IMR-90 (cell line): ENCODE data around the gene TRIM2. TPM values are rescaled to one million over a fixed set of nuclear protein-coding genes. Genes with fewer than 3 reads are reported as not detected.

ENCODE experiments used
- ATAC-seq: fragments of 200-7000 bp; cut with Tn5 transposase; 2 replicates; pipeline ENCODE4 v1.9.1; 2020; ENCODE audit warnings: low read depth, mild to moderate bottlenecking, moderate library complexity
- BruUV-seq: library from RNA; stranded (reverse); fragments of 400-500 nt; replicated peaks from 2 replicates; lab custom pipeline; 2021; lab: Mats Ljungman, UMichigan
- CTCF ChIA-PET: fragments of 300-600 bp; formaldehyde crosslinking; extraction: SDS; loops from one replicate; lab custom pipeline; 2021; ENCODE audit warnings: antibody characterized with exemption; lab: Yijun Ruan, JAX
- POLR2A ChIA-PET: fragments of 300-600 bp; sonication (Branson Sonifier 250); formaldehyde crosslinking; loops from one replicate; lab custom pipeline; 2022; ENCODE audit warnings: antibody characterized with exemption; ENCODE audit not compliant: unreplicated experiment; lab: Charles Lee
- DNase-seq: peaks from one replicate; pipeline ENCODE4 v3.0.0; 2013
- H2AFZ ChIP-seq: replicated peaks from 2 replicates; pipeline ENCODE3; 2013; ENCODE audit warnings: low read length, mild to moderate bottlenecking; ENCODE audit not compliant: poor library complexity
- H2AK5ac ChIP-seq: 2 replicates; pipeline ENCODE4 v1.6.1; 2013; ENCODE audit warnings: low read depth, low read length, inconsistent platforms
- H2AK9ac ChIP-seq: replicated peaks from 2 replicates; pipeline ENCODE3; 2013; ENCODE audit warnings: mild to moderate bottlenecking, low read depth, low read length, moderate library complexity; ENCODE audit not compliant: poor library complexity
- H2BK120ac ChIP-seq: 2 replicates; pipeline ENCODE4 v1.6.1; 2013; ENCODE audit warnings: low read depth, low read length, inconsistent platforms
- H2BK15ac ChIP-seq: 3 replicates; pipeline ENCODE4 v1.6.1; 2013; ENCODE audit warnings: low read depth, low read length, inconsistent platforms
- H2BK20ac ChIP-seq: 2 replicates; pipeline ENCODE4 v1.6.1; 2013; ENCODE audit warnings: low read depth, mild to moderate bottlenecking, inconsistent platforms, low read length, moderate library complexity
- H2BK5ac ChIP-seq: 2 replicates; pipeline ENCODE4 v1.6.1; 2013; ENCODE audit warnings: mild to moderate bottlenecking, low read depth, low read length, inconsistent platforms; ENCODE audit not compliant: poor library complexity, severe bottlenecking
- H3K14ac ChIP-seq: replicated peaks from 2 replicates; pipeline ENCODE4 v1.6.1; 2013; ENCODE audit warnings: low read depth, low read length, inconsistent platforms
- H3K18ac ChIP-seq: 2 replicates; pipeline ENCODE4 v1.6.1; 2013; ENCODE audit warnings: low read depth, low read length, control low read depth
- H3K23ac ChIP-seq: 2 replicates; pipeline ENCODE4 v1.6.1; 2013; ENCODE audit warnings: low read depth, low read length, inconsistent platforms
- H3K27ac ChIP-seq: 2 replicates; pipeline ENCODE4 v1.5.1; 2013; ENCODE audit warnings: mild to moderate bottlenecking, control low read depth, low read length; ENCODE audit not compliant: insufficient read depth
- H3K27me3 ChIP-seq: 2 replicates; pipeline ENCODE4 v1.6.1; 2013; ENCODE audit warnings: low read length; ENCODE audit not compliant: control insufficient read depth, insufficient read depth
- H3K36me3 ChIP-seq: 2 replicates; pipeline ENCODE4 v1.6.1; 2013; ENCODE audit warnings: low read length, mixed read lengths; ENCODE audit not compliant: control insufficient read depth, insufficient read depth
- H3K4ac ChIP-seq: 2 replicates; pipeline ENCODE4 v1.6.1; 2013; ENCODE audit warnings: low read depth, low read length, inconsistent platforms
- H3K4me1 ChIP-seq: 2 replicates; pipeline ENCODE4 v1.6.1; 2013; ENCODE audit warnings: low read length, mixed read lengths; ENCODE audit not compliant: control insufficient read depth, insufficient read depth
- H3K4me2 ChIP-seq: 2 replicates; pipeline ENCODE4 v1.6.1; 2013; ENCODE audit warnings: low read depth, mild to moderate bottlenecking, control low read depth, low read length, moderate library complexity
- H3K4me3 ChIP-seq: 2 replicates; pipeline ENCODE4 v1.5.1; 2013; ENCODE audit warnings: low read depth, mild to moderate bottlenecking, control low read depth, low read length, moderate library complexity; ENCODE audit not compliant: insufficient read depth
- H3K56ac ChIP-seq: 2 replicates; pipeline ENCODE4 v1.6.1; 2013; ENCODE audit warnings: low read length, inconsistent platforms; ENCODE audit not compliant: insufficient read depth; ENCODE audit errors: extremely low read depth
- H3K79me1 ChIP-seq, 2 experiments: 2 replicates each; pipeline ENCODE4 v1.6.1; 2013; ENCODE audit warnings: low read length in 2 of 2, inconsistent platforms in 1 of 2, low read depth in 1 of 2
- H3K9ac ChIP-seq: 2 replicates; pipeline ENCODE4 v1.6.1; 2013; ENCODE audit warnings: low read depth, low read length, control low read depth
- H3K9me1 ChIP-seq: 2 replicates; pipeline ENCODE4 v1.6.1; 2013; ENCODE audit warnings: low read length, inconsistent platforms; ENCODE audit not compliant: insufficient read depth
- H3K9me3 ChIP-seq: 2 replicates; pipeline ENCODE4 v1.6.1; 2013; ENCODE audit warnings: low read length; ENCODE audit not compliant: control insufficient read depth, insufficient read depth
- H4K20me1 ChIP-seq: 2 replicates; pipeline ENCODE4 v1.6.1; 2013; ENCODE audit warnings: low read length, inconsistent platforms; ENCODE audit not compliant: insufficient read depth
- H4K5ac ChIP-seq: 2 replicates; pipeline ENCODE4 v1.6.1; 2013; ENCODE audit warnings: mild to moderate bottlenecking, low read depth, low read length, control low read depth
- H4K8ac ChIP-seq, 2 experiments: 2 replicates each; pipeline ENCODE4 v1.6.1; 2013; ENCODE audit warnings: low read depth in 2 of 2, low read length in 2 of 2, control low read depth in 1 of 2, inconsistent platforms in 1 of 2
- H4K91ac ChIP-seq: 2 replicates; pipeline ENCODE4 v1.6.1; 2013; ENCODE audit warnings: low read depth, low read length, inconsistent platforms; ENCODE audit not compliant: insufficient read depth
- CTCF ChIP-seq: conservative IDR thresholded peaks from 2 replicates; pipeline ENCODE4 v1.5.1; 2012; ENCODE audit warnings: mild to moderate bottlenecking, low read depth, low read length, improper control_type of control experiment
- MXI1 ChIP-seq: IDR thresholded peaks from 2 replicates; pipeline ENCODE4 v1.6.1; 2012; ENCODE audit warnings: low read depth, mild to moderate bottlenecking, low read length, moderate library complexity, borderline replicate concordance
- RFX5 ChIP-seq: IDR thresholded peaks from 2 replicates; pipeline ENCODE4 v1.8.0; 2012; ENCODE audit warnings: low read depth, mild to moderate bottlenecking, low read length, moderate library complexity
- SMC3 ChIP-seq: fragments of 150-350 bp; IDR thresholded peaks from 2 replicates; pipeline ENCODE4 v1.6.1; 2016; ENCODE audit warnings: low read depth, mild to moderate bottlenecking, antibody characterized with exemption, low read length, moderate library complexity
- USF2 ChIP-seq: fragments of 150-350 bp; IDR thresholded peaks from 2 replicates; pipeline ENCODE4 v1.6.1; 2017; ENCODE audit warnings: mild to moderate bottlenecking, antibody characterized with exemption, low read length, low read depth
- WGBS, 2 experiments: methylation state at CpG; one replicate each; pipeline versions ENCODE4 v1.1.5 to v1.1.7; 2013; ENCODE audit warnings: missing lambda C conversion rate in 2 of 2; ENCODE audit not compliant: insufficient read length in 1 of 2; ENCODE audit errors: extremely low coverage in 2 of 2; 5-methylcytosine and 5-hydroxymethylcytosine counted together
- dilution Hi-C: fragments of 300-500 bp; cut with HindIII; formaldehyde crosslinking; loops from one replicate; pipeline ENCODE4 v1.14.3; 2018; ENCODE audit warnings: low sequenced_read_pairs; ENCODE audit not compliant: unreplicated experiment
- in situ Hi-C: fragments of 300-500 bp; cut with MboI; formaldehyde crosslinking; loops from 3 replicates; pipeline ENCODE4 v1.14.3; 2019; ENCODE audit warnings: low sequenced_read_pairs, inconsistent platforms, mixed read lengths
- intact Hi-C: fragments of 100-400 bp; cut with micrococcal nuclease; formaldehyde crosslinking; loops from 2 replicates; pipeline ENCODE4 v1.10.0; 2022
- polyA plus RNA-seq, 3 experiments: library from polyadenylated mRNA; depleted of rRNA; stranded (reverse); fragments of >200 nt; gene quantifications; 2 replicates each; pipeline ENCODE4 v1.2.3, GENCODE V29; 2012; ENCODE audit warnings: low replicate concordance in 1 of 3
- total RNA-seq: library from RNA; depleted of rRNA; stranded (reverse); fragments of >200 nt; gene quantifications from 2 replicates; pipeline ENCODE4 v1.2.3, GENCODE V29; 2012

The TRIM2 gene
- total and polyA plus RNA-seq, 2 of the 4 experiments (the other 2 are of a cell fraction) = 16.0 to 64.2 TPM

- POLR2A ChIA-PET = no interaction called here
- intact Hi-C loops = no loop called here
Measured at GRCh38 chr4:153274967-153275366, 70.7 kb downstream of the TRIM2 start.

More at GRCh38 chr4:153274967-153275366, 70.7 kb downstream of the TRIM2 start:
- Histone ChIP-seq H3K4me2 (no peak overlapping the region), H3K56ac (no peak overlapping the region), H3K18ac (no peak overlapping the region), H2AK9ac (no peak overlapping the region), H3K4me1 (peaks cover 2% of the 10 kb centered on the region; the same call in 1 of the 2 replicates), H3K27me3 (no peaks in the 10 kb centered on the region), H3K23ac (no peak overlapping the region), H2AFZ (no peak overlapping the region), H3K79me1 (peaks cover 0 to 26% of the 10 kb centered on the region in 2 experiments; a peak in 2 of 4 replicates), H3K14ac (no peak overlapping the region), H2BK120ac (no peak overlapping the region), H2AK5ac (no peak overlapping the region), H4K91ac (no peak overlapping the region), H3K9me3 (no peaks in the 10 kb centered on the region), H2BK5ac (no peak overlapping the region), H2BK15ac (no peak overlapping the region), H3K9me1 (peaks cover 2% of the 10 kb centered on the region; the same call in 1 of the 2 replicates), H4K20me1 (peaks cover 8% of the 10 kb centered on the region; the same call in 1 of the 2 replicates), H3K4me3 (no peak overlapping the region), H4K5ac (no peak overlapping the region), H3K4ac (no peak overlapping the region), H4K8ac (no peak overlapping the region), H2BK20ac (no peak overlapping the region), H3K9ac (no peak overlapping the region), H3K36me3 (peaks cover 13% of the 10 kb centered on the region), H3K27ac (no peak overlapping the region)
- CTCF ChIA-PET = interaction anchor here (0.5 kb wide), 1 partner anchor 140 kb away, joined by 5 read pairs; no protein-coding TSS in a partner anchor
- no CpG with 5 or more reads among the region's 2 CpGs for WGBS, 2 experiments
- dilution Hi-C loops (no loop called here), in situ Hi-C loops (no loop called here)
- ATAC-seq (no peak), DNase-seq (no peak)
- no TSS peak for BruUV-seq
- no peak for TF ChIP-seq SMC3
- no peak for TF ChIP-seq USF2
- no peak for TF ChIP-seq CTCF
- TF ChIP-seq MXI1 = no peak
- TF ChIP-seq RFX5 = no peak
